ENCODE measurements around the gene SLC38A3. TPM values are rescaled to one million over a fixed set of nuclear protein-coding genes. Genes with fewer than 3 reads are reported as not detected.

The SLC38A3 gene

DNA sequence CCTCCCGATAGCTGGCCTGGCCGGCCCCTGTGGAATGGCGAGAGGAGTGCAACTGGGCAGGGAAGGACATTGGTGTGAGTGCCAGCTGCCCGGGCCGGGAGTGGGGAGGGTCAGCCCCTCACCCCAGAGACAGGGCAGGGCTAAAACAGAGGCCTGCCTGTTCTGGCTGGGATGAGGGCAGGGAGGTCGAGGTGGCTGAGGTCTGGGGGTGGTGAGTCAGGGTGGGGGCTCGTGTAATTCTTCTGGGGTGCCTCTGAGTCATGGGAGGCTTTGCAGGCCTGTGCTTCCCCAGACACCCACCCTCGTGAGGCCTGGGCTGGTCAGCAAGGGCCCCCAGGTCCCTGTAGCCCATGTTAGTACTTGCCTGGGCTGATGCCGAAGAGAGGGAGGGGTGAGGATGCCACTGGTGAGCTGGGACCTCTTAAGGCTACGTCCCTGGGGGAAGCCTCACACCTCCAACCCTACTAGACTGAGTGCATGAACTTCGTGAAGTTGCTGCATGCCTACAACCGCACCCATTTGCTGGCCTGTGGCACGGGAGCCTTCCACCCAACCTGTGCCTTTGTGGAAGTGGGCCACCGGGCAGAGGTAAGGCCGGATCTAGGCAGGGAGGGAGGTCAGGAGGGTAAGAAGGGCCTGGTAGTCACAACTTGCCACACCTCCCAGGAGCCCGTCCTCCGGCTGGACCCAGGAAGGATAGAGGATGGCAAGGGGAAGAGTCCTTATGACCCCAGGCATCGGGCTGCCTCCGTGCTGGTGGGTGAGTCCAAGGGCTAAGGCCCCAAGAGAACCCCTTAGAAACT is 65.6 kb downstream of the SLC38A3 start:
- peaks cover 4% of the 10 kb centered on the region for H3K27me3 ChIP-seq (ENCODE audit: insufficient read depth, low read length, poor library complexity)
- H3K18ac ChIP-seq (ENCODE audit: low read length), result no peak overlapping the region
- WGBS (ENCODE audit: extremely low coverage, insufficient coverage, low lambda C conversion rate), result no CpG with 5 or more reads among the region's 19 CpGs
- H2BK120ac ChIP-seq (ENCODE audit: low read depth, low read length), result no peak overlapping the region
- no peak overlapping the region for H4K8ac ChIP-seq (ENCODE audit: low read depth, low read length)
- no peaks in the 10 kb centered on the region for H3K36me3 ChIP-seq (ENCODE audit: control insufficient read depth, insufficient read depth, low read length)
- no peak overlapping the region for H3K23ac ChIP-seq (ENCODE audit: low read length)
- no peak overlapping the region for H3K4ac ChIP-seq (ENCODE audit: low read depth, low read length)
- no peak overlapping the region for H2BK15ac ChIP-seq (replicated peaks; ENCODE audit: low read depth)
- no peaks in the 10 kb centered on the region for H3K79me2 ChIP-seq (ENCODE audit: control insufficient read depth, insufficient read depth, low read length)
- no peak overlapping the region for H3K9ac ChIP-seq (ENCODE audit: low read length)
- H3K27ac ChIP-seq (ENCODE audit: low read depth, low read length), result no peak overlapping the region
- no peak overlapping the region for H4K5ac ChIP-seq (ENCODE audit: low read length)
- H3K79me1 ChIP-seq (ENCODE audit: low read length), result no peaks in the 10 kb centered on the region
- H3K56ac ChIP-seq (ENCODE audit: low read length), result no peak overlapping the region
- no peak overlapping the region for H3K4me3 ChIP-seq (ENCODE audit: low read length)
- H3K4me2 ChIP-seq (ENCODE audit: low read length), result no peak overlapping the region
- no peak overlapping the region for H2BK5ac ChIP-seq (ENCODE audit: low read length)
- peaks cover 8% of the 10 kb centered on the region for H3K4me1 ChIP-seq (ENCODE audit: control insufficient read depth, low read depth, low read length)
- no peak overlapping the region for H2AK5ac ChIP-seq (ENCODE audit: low read length)
- DNase-seq, result no peak

Small RNAs within 50 kb of the gene (small RNA-seq; reads per million reads assigned to genes)
- gene MIR566 (ENCODE audit: insufficient read depth) (not detected), gene MIR5787 (ENCODE audit: insufficient read depth) (not detected)
